Naive thymus-derived CD8-positive, alpha-beta T cell (primary cell): Measurements from ENCODE around the gene MACROD2. TPM values are rescaled to one million over a fixed set of nuclear protein-coding genes. Genes with fewer than 3 reads are reported as not detected.
"Not testable (repeated sequence)": the region's sequence is repeated elsewhere in the genome, so short reads cannot be mapped to it uniquely, and the experiment has no call there.

ENCODE experiments used
- ATAC-seq, 2 donors: fragments of 150-1000 bp; cut with Tn5 transposase in 1 of 2; sonication (Bioruptor Pico), chemical (Tn5 transposase) in 1 of 2; 1 replicate in 1 of 2; 2 replicates in 1 of 2; pipeline ENCODE4 v1.10.0; 2021; ENCODE audit warnings: mild to moderate bottlenecking in 2 of 2, moderate library complexity in 2 of 2
- POLR2A ChIA-PET: fragments of 350-600 bp; sonication (Branson Sonifier 250); formaldehyde crosslinking; loops from one replicate; lab custom pipeline; 2021; ENCODE audit warnings: antibody characterized with exemption; lab: Charles Lee
- DNase-seq, 10 donors: peaks; one replicate each; pipeline versions ENCODE4 v3.0.0 to v3.0.0-alpha.2; 2020 to 2022
- H3K27ac Mint-ChIP-seq, 10 donors: one replicate each; pipeline ENCODE4 v1.8.0; 2020 to 2022; ENCODE audit warnings: mild to moderate bottlenecking in 10 of 10, mixed read lengths in 10 of 10, moderate library complexity in 4 of 10, inconsistent platforms in 1 of 10
- H3K27me3 Mint-ChIP-seq, 5 donors: one replicate each; pipeline ENCODE4 v1.8.0; 2021 to 2022; ENCODE audit warnings: mixed read lengths in 5 of 5
- H3K36me3 Mint-ChIP-seq, 3 donors: one replicate each; pipeline ENCODE4 v1.8.0; 2020 to 2022; ENCODE audit warnings: mixed read lengths in 3 of 3, mild to moderate bottlenecking in 2 of 3, inconsistent platforms in 1 of 3
- H3K4me1 Mint-ChIP-seq, 4 donors: one replicate each; pipeline ENCODE4 v1.8.0; 2021 to 2022; ENCODE audit warnings: mixed read lengths in 4 of 4
- H3K4me3 Mint-ChIP-seq, 10 donors: one replicate each; pipeline ENCODE4 v1.8.0; 2020 to 2022; ENCODE audit warnings: mild to moderate bottlenecking in 10 of 10, mixed read lengths in 10 of 10, moderate library complexity in 6 of 10, inconsistent platforms in 1 of 10
- H3K9me3 Mint-ChIP-seq, 9 donors: one replicate each; pipeline ENCODE4 v1.8.0; 2020 to 2022; ENCODE audit warnings: mixed read lengths in 9 of 9, mild to moderate bottlenecking in 3 of 9, inconsistent platforms in 1 of 9, moderate library complexity in 1 of 9
- polyA plus RNA-seq, 3 donors: library from polyadenylated mRNA; unstranded; fragments of 300-500 nt; fragmentation: Illumina TruSeq; gene quantifications; one replicate each; pipeline ENCODE4 v1.2.3, GENCODE V29; 2021
- total RNA-seq, 8 experiments: library from RNA in 2 of 8; stranded (reverse) in 2 of 8; gene quantifications; one replicate each; pipeline ENCODE4 v1.2.3 and lab custom pipeline; 2021 to 2026

Gene MACROD2
- total and polyA plus RNA-seq, 5 experiments from 2014 or later: 0.18 to 1.1 (median 0.60) TPM; not detected in 2

- POLR2A ChIA-PET: no interaction called here
- DNase-seq: no peak
- peaks cover 0 to 5% (median 0%) of the 10 kb centered on the region in 5 donors for H3K27me3 Mint-ChIP-seq
- H3K4me3 Mint-ChIP-seq: no peak overlapping the region
- no peaks in the 10 kb centered on the region for H3K4me1 Mint-ChIP-seq
- peaks cover 0 to 3% (median 0%) of the 10 kb centered on the region in 3 donors for H3K36me3 Mint-ChIP-seq
- no peak overlapping the region for H3K27ac Mint-ChIP-seq
- peaks cover 2 to 22% (median 6%) of the 10 kb centered on the region in 9 donors for H3K9me3 Mint-ChIP-seq
- ATAC-seq: no peak
Measured at GRCh38 chr20:15498926-15499325, 1503.6 kb downstream of the MACROD2 start.

GRCh38 chr20:15506311-15506710 lies 1511.0 kb downstream of the MACROD2 start:
- DNase-seq (no peak), ATAC-seq (no peak)
- H3K9me3 Mint-ChIP-seq: peaks cover 0 to 8% (median 0%) of the 10 kb centered on the region in 9 donors
- no peaks in the 10 kb centered on the region for H3K4me1 Mint-ChIP-seq
- no peak overlapping the region for H3K27ac Mint-ChIP-seq
- no peaks in the 10 kb centered on the region for H3K36me3 Mint-ChIP-seq
- no peak overlapping the region for H3K4me3 Mint-ChIP-seq
- POLR2A ChIA-PET: no interaction called here
- H3K27me3 Mint-ChIP-seq: no peaks in the 10 kb centered on the region

GRCh38 chr20:15507151-15507550 lies 1511.8 kb downstream of the MACROD2 start:
- no peak overlapping the region for H3K4me3 Mint-ChIP-seq
- H3K27me3 Mint-ChIP-seq: no peaks in the 10 kb centered on the region
- no peak for DNase-seq
- ATAC-seq: no peak
- H3K36me3 Mint-ChIP-seq: no peaks in the 10 kb centered on the region
- no peak overlapping the region for H3K27ac Mint-ChIP-seq
- H3K9me3 Mint-ChIP-seq: peaks cover 0 to 8% (median 0%) of the 10 kb centered on the region in 9 donors
- H3K4me1 Mint-ChIP-seq: no peaks in the 10 kb centered on the region
- POLR2A ChIA-PET: no interaction called here

DNA sequence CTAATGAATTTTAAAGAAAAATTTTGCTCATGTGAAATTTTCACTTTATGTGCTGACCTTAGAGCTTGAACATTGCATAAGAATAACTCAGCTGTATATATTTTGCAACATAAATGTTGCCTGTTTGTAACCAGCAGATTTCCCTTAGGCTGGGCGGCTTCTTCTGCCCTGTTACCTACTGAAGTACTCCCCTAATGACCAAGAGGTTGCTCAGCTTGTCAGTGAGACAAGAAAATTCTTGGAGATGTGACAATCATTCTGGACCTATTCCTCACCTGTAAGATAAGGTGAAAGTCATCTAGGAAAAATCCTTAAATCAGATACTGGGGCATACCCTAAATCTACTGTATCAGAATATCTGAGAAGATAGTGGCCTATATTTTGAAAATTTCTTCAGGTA lies 1516.2 kb downstream of the MACROD2 start:
- Mint-ChIP-seq H3K27me3 (no peaks in the 10 kb centered on the region), H3K4me3 (no peak overlapping the region), H3K4me1 (no peaks in the 10 kb centered on the region), H3K9me3 (peaks cover 0 to 3% (median 0%) of the 10 kb centered on the region in 9 donors), H3K36me3 (no peaks in the 10 kb centered on the region), H3K27ac (no peak overlapping the region)
- POLR2A ChIA-PET: no interaction called here
- no peak for ATAC-seq
- no peak for DNase-seq

DNA sequence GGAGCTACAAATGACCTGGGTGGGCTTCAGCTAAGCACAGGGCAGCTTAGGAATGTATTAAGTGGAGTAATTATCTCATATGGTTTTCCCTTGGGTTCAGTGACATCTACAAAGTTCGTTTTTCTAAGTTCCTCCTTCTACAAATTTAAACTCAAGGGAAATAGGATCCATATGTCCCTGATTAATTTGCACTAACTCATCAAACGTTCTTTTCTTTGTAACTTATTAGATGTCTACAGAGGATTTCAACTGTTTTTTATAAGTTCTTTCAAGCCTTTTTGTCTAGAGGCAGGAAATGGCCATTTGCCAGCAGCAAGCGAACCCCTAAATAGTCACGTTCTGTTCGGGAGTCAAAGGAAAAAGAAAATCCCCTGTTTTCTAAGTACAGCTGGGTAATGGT lies 1517.6 kb downstream of the MACROD2 start:
- no peak for ATAC-seq
- no peaks in the 10 kb centered on the region for H3K27me3 Mint-ChIP-seq
- H3K4me3 Mint-ChIP-seq: no peak overlapping the region
- no peak overlapping the region for H3K27ac Mint-ChIP-seq
- no peaks in the 10 kb centered on the region for H3K36me3 Mint-ChIP-seq
- no peaks in the 10 kb centered on the region for H3K4me1 Mint-ChIP-seq
- peaks cover 0 to 9% (median 0%) of the 10 kb centered on the region in 9 donors for H3K9me3 Mint-ChIP-seq
- POLR2A ChIA-PET: no interaction called here
- no peak for DNase-seq

DNA sequence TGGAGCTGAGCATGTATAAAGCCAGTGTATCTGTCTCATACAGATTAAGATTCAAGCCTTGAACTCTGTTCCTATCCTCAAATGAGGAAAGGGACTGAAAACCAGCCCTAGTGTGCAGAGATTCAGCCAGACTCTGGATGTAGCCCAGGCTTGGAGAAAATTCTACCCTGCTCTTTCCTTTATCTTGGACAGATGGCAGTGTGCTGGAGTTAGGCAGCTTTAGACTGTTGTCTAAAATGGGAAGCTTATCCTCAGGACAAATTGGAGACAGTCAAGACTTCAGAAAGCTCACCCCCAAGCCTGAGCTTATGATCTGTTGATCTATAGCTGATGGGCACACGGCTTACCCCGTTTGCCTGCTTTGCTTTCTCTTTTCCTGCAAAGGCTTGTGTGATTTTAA lies 1520.4 kb downstream of the MACROD2 start:
- H3K4me1 Mint-ChIP-seq: no peaks in the 10 kb centered on the region
- H3K27ac Mint-ChIP-seq: no peak overlapping the region
- ATAC-seq: no peak
- POLR2A ChIA-PET: no interaction called here
- no peaks in the 10 kb centered on the region for H3K36me3 Mint-ChIP-seq
- peaks cover 0 to 11% (median 0%) of the 10 kb centered on the region in 9 donors for H3K9me3 Mint-ChIP-seq
- H3K27me3 Mint-ChIP-seq: no peaks in the 10 kb centered on the region
- no peak overlapping the region for H3K4me3 Mint-ChIP-seq
- DNase-seq: no peak

DNA sequence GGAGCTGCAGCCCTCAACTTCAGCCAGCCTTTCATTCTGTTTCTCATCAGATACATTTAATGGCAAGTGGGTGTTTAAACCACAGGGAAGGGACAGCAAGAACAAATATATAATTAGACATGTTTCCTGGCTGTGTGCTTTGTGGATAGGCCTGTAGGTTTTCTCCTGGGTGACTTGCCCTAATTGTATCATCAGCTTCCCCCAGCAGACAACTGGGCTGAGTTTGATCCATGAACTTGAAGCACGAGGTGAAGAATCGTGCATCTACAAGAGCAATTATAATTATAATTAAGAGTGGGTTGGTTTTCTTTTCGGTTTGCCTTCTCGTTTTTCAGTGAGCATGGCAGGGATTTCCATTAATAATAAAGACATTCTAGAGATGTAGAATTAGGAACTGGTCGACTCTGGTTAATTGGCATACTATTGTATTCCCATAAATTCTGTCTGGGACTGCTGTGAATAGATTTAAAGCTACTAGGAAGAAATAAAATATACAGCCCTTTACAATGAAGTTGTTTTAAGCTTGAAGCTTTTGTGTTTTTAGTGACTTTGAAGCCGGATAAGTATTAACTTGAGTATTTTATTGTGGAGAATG lies 1525.7 kb downstream of the MACROD2 start:
- Mint-ChIP-seq H3K27ac (no peak overlapping the region), H3K36me3 (no peaks in the 10 kb centered on the region), H3K4me3 (no peak overlapping the region), H3K4me1 (no peaks in the 10 kb centered on the region), H3K27me3 (no peaks in the 10 kb centered on the region), H3K9me3 (peaks cover 0 to 29% (median 4%) of the 10 kb centered on the region in 9 donors)
- no peak for DNase-seq
- no peak for ATAC-seq
- POLR2A ChIA-PET: no interaction called here

DNA sequence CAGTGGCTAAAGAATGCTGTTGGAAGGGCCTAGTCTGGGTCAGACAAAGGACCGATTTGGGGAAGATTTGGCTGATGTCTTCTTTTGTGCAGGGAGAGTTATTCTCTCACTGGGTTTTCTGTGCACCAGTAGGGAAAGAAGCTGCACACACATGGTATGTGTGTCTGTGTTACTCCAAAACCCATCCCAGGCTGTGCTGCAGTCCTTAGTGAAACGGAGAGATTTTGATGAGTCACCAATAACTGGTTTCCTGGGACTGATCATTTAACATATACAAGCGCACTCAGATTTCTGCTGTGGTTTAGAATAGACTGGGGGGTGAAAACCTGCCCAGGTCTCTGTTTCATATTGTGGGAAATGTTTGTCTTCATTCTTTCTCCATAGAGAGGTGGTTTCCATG lies 1528.1 kb downstream of the MACROD2 start:
- Mint-ChIP-seq H3K27ac (no peak overlapping the region), H3K36me3 (no peaks in the 10 kb centered on the region), H3K4me3 (no peak overlapping the region), H3K9me3 (peaks cover 0 to 25% (median 4%) of the 10 kb centered on the region in 9 donors), H3K4me1 (no peaks in the 10 kb centered on the region), H3K27me3 (no peaks in the 10 kb centered on the region)
- no peak for ATAC-seq
- POLR2A ChIA-PET: no interaction called here
- no peak for DNase-seq

DNA sequence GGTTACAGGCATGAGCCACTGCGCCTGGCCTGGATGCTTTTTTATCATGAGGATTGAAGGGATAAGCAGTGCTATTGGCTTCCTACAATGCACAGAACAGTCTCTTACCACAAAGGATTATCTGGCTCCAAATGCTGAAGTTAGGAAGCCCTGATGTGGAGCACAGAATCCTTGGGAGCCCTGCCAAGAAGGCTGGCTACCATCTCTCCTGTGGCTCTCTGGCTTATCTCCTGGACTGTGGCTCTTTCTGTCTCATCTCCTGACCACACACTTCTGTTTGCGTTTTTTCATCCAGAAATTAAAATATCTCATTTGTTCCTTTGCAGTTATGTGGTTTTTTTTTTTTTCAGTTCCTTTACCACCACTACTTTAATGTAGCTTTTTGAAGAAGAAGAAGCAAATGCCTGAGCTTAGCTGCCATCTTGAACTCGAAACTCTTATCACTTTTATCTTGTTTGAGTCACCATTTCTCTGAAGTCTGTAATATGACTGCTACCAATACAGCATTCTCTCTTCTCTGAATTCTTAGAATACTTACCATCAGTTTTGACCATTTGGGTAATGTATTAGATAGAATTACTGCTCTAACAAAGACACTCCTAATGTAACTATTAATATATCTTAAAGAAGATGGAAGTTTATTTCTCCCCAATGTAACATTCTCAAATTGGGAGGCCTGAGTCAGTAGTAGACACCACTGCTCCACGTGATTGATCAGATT lies 1533.2 kb downstream of the MACROD2 start:
- Mint-ChIP-seq H3K9me3 (peaks cover 0 to 15% (median 8%) of the 10 kb centered on the region in 9 donors), H3K36me3 (no peaks in the 10 kb centered on the region), H3K27ac (peak overlapping the region in 1 of 10 donors; percentile 49), H3K27me3 (no peaks in the 10 kb centered on the region), H3K4me3 (no peak overlapping the region), H3K4me1 (no peaks in the 10 kb centered on the region)
- DNase-seq (no peak), ATAC-seq (no peak)
- POLR2A ChIA-PET: no interaction called here

GRCh38 chr20:15535863-15536262 lies 1540.5 kb downstream of the MACROD2 start:
- peaks cover 0 to 12% (median 6%) of the 10 kb centered on the region in 9 donors for H3K9me3 Mint-ChIP-seq
- POLR2A ChIA-PET: no interaction called here

GRCh38 chr20:15537200-15537599 lies 1541.9 kb downstream of the MACROD2 start:
- H3K4me3 Mint-ChIP-seq, DNase-seq, ATAC-seq, H3K27ac Mint-ChIP-seq, H3K4me1 Mint-ChIP-seq, POLR2A ChIA-PET, H3K36me3 Mint-ChIP-seq, H3K27me3 Mint-ChIP-seq: not testable (repeated sequence)
- H3K9me3 Mint-ChIP-seq: peaks cover 0 to 21% (median 2%) of the 10 kb centered on the region in 9 donors

More at GRCh38 chr20:15535863-15536262, 1540.5 kb downstream of the MACROD2 start:
- Mint-ChIP-seq H3K4me3 (no peak overlapping the region), H3K27ac (no peak overlapping the region), H3K27me3 (peaks cover 0 to 4% (median 0%) of the 10 kb centered on the region in 5 donors), H3K36me3 (no peaks in the 10 kb centered on the region), H3K4me1 (no peaks in the 10 kb centered on the region)
- DNase-seq: no peak
- ATAC-seq: no peak

DNA sequence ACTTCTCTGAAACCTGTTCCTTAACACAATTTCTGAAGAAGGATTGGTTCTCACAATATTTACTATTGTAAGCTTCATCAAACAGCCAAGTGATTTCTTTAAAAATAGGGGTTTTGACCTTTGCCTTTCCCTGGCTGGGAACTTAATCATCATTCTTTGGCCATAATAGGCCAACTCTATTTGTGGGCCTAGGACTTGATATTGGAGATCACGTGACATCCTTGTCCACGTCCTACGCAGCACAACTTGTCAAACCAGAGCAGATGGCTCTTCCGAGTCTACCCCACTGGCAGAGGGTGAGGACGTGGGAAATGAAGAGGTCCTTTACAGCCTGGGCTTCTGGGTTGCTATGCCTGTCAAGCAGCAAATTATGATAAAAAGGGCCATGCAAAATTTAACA lies 1547.3 kb downstream of the MACROD2 start:
- Mint-ChIP-seq H3K36me3 (no peaks in the 10 kb centered on the region), H3K4me3 (no peak overlapping the region), H3K4me1 (no peaks in the 10 kb centered on the region), H3K27me3 (peaks cover 0 to 3% (median 0%) of the 10 kb centered on the region in 5 donors), H3K9me3 (peaks cover 0 to 40% (median 9%) of the 10 kb centered on the region in 9 donors), H3K27ac (no peak overlapping the region)
- ATAC-seq: no peak
- POLR2A ChIA-PET: no interaction called here
- DNase-seq: no peak

- no peak overlapping the region for H3K27ac Mint-ChIP-seq
- H3K4me1 Mint-ChIP-seq: no peaks in the 10 kb centered on the region
- no peak for DNase-seq
- H3K36me3 Mint-ChIP-seq: no peaks in the 10 kb centered on the region
- no peaks in the 10 kb centered on the region for H3K27me3 Mint-ChIP-seq
- no peak for ATAC-seq
- H3K4me3 Mint-ChIP-seq: no peak overlapping the region
- POLR2A ChIA-PET: no interaction called here
- H3K9me3 Mint-ChIP-seq: peaks cover 0 to 45% (median 13%) of the 10 kb centered on the region in 9 donors
Measured at GRCh38 chr20:15544742-15545141, 1549.4 kb downstream of the MACROD2 start.
